Stimulated activated CD4-positive, alpha-beta T cell treated with anti-CD3 and anti-CD28 coated beads, TNF-alpha, amount 100 ng/mL, for 1 hour (primary cell): ENCODE measurements around the gene TEX44.
A peak's percentile ranks its signal among the peaks of the same experiment; 100 is the strongest.
"Not testable (repeated sequence)": the region's sequence is repeated elsewhere in the genome, so short reads cannot be mapped to it uniquely, and the experiment has no call there.

Source experiments
- DNase-seq, 3 donors: peaks; one replicate each; pipeline ENCODE4 v3.0.0-alpha.2; 2020; ENCODE audit warnings: low read depth in 3 of 3, low spot score in 1 of 3

TEX44 gene

DNA sequence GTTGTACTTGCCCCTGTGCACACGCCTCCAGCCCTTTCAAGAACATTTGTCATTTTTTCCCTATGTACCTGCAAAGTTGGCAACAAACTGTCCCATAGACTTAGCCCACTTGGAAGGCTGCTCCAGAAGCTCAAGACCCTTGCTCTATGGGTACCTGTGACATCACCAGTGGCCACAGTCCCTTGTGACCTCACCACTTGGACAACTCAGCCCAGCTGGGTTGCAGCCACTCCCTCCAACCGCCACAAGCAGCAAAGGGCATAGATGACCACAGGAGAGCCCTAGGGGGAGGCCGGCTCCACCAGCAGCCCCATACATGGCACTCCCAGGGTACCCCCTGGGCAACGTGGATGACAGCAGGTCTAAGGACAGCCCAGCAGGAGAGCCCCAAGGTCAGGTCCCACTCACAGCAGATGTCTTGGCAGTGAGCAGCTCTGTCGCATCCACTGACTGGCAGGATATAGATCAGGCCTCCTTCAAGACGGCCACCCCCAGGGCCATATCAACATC, at the start of gene TEX44:
Gene TEX44 (plus strand): TSS at position 229 of the 510 bp plus-strand sequence. CDS start 88 bp downstream, at position 317.
- DNase-seq = no peak

DNA sequence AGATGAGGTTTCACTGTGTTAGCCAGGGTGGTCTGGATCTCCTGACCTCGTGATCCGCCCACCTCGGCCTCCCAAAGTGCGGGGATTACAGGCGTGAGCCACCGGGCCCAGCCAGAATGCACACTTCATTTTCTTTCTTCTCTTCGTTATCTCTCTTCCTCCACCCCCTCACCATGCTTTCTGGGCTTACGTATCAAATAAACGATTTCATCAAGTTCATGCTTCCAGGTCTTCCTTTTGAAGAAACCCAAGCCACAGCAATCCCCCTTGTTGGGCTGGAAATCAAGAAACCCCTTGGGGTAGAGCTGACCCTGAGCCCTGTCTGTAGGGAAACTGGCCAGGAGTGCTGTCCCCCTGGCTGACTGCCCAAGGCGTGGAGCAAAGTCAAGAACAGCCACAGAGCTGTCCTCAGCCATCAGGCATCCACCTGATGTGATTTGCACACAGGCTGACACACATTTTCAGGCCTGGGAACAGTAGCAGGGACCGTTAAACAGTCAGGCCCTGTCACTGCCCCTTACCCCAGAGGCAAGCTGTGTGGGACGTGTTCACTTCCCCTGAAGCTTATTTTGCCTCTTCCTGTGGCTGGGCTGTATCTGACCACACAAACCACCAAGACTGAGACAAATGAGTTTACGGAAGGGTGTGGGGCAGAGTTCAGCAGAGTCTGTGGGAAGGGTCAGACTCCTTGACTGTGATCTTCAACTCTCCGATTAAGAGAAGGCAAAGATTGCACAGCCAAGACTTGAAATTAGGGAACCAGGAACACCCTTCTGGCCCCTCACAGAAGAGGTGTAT, 47.4 kb upstream of the TEX44 start:
- no peak for DNase-seq

DNA sequence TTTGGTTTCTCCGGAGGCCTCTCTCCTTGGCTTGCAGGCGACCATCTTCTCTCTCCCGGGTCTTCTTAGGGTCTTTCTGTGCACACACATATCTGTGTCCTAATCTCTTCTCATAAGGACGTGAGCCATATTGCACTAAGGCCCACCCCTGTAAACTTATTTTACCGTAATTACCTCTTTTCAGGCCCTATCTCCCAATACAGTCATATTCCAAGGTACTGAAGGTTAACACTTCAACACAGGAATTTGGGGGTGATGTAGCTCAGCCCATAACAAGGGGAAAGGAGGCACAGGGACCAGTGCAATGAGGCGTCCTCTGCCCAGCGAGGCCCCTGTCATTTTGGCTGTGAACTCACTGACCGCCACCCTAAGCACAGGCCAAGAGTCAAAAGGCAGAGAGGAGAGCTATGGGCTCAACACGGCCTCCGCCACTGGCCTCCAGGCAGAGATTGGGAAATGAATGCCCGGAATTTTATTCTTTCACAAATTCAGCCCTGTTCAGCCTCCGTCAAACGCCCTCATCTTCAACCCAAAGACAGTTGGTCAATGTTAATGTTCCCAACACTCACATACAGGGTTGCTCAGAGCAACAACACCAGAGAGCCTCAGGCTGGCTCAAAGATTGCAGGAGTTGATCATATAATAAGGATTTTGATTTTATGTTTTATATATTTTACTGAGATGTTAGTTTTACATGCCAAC, 46.5 kb upstream of the TEX44 start:
- no peak for DNase-seq

DNA sequence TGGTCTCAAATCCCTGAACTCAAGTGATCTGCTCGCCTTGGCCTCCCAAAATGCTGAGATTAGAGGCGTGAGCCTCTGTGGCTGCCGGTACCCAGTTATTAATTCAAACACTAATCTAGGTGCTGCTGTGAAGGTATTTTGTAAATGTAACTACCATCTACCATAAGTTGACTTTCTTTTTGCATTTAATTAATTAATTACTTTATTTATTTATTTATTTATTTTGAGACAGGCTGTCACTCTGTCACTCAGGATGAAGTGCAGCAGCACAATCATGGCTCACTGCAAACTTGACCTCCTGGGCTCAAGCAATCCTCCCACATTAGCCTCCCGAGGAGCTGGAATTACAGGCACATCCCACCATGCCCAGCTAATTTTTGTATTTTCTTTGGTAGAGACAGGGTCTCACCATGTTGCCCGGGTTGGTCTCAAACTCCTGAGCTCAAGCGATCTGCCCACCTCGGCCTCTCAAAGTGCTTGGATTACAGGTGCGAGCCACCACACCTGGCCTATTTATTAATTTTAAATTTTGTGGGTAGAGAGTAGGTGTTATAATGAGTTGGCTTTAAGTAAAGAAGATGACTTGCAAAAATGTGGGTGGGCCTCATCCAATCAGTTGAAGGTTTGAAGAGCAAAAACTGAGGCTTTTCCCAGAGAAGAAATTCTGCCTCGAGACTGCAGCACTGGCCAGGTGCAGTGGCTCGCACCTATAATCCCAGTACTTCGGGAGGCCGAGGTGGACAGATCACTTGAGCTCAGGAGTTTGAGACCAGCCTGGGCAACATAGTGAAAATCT, 45.2 kb upstream of the TEX44 start:
- DNase-seq = no peak

DNA sequence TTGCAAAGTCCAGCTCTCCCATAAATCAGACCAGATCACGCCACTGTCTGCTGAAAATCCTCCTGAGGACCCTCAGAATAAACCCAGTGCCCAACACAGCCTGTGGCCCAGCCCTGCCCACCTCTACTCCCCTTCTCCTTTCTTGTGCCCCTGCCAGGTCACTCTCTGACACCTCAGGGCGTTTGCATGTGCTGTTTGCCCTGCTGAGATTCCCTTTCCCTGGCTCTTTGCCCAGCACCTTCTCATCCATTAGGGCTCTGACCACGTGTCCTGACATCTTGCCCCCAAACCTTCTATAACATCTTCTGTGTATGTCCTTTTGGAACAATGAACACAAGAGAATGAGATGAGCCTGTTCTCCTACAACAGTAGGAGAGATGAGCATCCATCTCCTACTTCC, 43.9 kb upstream of the TEX44 start:
- DNase-seq = no peak

DNA sequence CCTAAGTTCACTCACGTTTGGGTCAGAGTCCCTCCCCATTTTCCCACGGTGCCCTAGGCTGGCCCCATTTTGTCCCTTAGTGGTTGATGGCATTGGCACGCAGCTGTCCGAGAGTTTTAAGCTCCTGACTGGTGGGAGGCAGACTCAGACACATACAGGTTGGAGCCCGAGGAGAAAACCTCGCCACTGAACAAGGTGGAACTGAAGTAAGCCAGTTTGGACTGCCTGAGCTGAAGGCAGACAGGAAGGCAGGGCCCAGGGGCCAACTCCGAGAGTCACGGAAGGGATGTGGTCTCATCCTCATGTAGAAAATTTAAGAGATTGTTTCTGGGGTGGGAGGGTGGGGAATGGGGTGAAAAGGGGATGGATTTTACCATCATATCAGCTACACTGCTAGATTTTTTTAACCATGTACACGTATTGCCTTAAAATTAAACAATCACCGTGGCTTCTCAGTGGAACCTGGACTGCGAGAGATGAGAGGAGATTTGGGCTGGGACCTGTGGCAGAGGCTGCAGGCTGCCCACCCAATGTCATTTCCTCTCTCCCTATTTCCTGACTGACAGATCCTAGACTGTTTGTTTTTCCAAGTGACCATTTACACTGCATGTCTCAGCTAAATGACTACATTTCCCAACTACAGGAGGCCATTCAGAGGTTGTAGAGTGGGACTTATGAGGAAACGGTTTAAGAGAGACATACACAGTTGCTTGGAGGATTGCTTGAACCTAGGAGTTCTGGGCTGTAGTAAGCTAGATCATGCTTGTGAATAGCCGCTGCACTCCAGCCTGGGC, 43.0 kb upstream of the TEX44 start:
- no peak for DNase-seq

DNA sequence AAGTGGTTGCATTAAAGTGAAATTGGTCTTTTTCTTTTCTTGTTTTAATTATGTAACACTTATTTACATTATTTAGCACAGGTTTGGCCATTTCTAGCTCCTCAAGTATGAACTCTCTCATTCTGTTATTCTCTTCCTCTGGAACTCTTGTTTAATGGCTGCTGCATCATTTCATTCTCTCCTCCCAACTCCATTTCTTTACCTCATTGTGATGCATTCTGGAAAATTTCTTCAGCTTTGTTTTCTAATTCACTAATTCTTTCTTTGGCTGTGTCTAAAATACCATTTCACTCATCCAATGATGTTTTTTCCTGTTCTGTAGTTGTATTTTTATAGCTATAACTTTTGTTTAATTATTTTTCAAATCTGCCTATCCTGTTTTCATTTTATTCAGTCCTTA, 39.9 kb upstream of the TEX44 start:
- no peak for DNase-seq

DNA sequence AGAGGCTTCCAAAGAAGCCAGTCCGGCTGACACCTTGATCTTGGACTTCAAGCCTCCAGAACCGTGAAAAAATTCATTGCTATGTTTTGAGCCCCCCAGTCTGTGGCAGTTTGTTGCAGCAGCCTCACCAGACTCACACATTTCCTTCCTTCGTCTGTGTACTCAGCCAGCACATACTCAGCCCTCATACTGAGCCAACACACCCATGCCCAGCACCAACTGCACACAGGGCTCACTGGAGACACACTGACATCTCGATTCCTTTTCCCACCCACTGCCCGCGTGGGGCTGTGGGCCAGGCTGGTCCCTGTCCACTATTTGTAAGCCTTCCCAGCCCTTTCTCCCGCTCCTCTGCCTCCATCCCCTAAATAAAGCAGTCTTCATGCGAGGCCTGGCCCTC, 38.3 kb upstream of the TEX44 start:
- no peak for DNase-seq

DNA sequence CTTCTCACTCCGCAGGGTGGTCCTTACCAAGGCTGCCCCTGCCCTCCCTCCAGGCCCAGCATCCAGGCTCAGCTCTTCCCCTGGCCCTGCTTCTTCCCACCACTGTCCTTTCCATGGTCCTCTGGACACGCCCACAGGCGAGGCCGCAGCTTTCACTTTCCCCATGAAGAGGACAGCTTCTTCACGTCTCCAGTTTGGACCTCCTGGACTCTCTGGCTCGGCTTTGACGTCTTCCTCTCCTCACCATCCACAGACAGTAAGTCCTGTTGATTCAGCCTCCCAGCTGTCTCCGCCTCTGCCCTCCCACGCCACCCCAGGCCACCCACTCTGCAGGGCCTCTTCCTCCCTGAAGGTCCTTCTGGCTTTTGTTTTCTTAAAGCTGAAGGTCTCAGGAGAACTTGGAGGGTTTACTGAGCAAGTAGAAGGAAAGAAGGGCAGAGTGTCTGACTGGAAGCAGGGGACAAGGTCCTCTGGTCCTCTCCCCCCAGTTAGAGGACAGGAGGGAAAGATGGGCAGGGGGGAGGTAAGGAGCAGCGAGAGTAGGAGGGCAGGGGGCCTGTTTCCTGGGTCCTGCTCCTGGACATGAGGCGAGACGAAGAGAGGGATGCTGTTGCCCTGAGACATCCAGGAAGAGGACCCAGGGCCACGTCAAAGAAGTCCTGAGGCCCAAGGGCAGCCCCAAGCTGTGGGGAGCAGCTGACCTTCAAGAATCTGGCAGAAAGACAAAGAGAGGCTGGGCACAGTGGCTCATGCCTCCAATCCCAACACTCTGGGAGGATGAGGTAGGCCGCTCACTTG, 37.7 kb upstream of the TEX44 start:
- no peak for DNase-seq

DNA sequence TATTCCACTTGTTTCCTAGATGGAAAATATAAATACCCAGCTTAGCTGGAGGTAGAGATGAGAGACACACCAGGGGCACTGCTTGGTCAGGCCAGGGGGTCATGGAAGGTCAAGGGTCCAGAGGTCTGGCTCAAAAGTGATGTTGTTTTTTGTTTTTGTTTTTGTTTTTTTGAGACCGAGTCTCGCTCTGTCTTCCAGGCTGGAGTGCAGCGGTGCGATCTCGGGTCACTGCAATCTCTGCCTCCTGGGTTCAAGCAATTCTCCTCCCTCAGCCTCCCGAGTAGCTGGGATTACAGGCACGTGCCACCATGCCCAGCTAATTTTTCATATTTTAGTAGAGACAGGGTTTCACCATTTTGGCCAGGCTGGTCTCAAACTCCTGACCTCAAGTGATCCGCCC, 36.2 kb upstream of the TEX44 start:
- not testable (repeated sequence) for DNase-seq

DNA sequence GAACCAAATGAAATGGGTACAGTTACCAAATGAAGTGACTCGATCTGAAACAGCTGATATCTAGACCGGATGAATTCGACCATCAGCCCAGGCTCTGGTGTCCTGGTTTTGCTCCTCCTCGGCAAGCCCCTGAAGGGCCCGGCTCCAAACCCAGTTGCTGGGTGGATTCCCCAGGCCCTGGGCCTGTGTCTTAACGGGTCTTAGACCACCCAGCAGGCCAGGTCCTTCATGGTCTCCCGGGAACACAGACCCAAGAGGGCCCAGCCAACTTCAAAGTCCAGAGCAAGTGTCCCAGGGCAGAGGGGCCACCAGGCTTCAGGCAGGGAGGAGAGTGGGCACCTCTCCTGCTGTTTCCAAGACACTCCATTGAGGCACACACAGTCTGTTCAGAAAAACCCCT, 35.7 kb upstream of the TEX44 start:
- DNase-seq = no peak

DNA sequence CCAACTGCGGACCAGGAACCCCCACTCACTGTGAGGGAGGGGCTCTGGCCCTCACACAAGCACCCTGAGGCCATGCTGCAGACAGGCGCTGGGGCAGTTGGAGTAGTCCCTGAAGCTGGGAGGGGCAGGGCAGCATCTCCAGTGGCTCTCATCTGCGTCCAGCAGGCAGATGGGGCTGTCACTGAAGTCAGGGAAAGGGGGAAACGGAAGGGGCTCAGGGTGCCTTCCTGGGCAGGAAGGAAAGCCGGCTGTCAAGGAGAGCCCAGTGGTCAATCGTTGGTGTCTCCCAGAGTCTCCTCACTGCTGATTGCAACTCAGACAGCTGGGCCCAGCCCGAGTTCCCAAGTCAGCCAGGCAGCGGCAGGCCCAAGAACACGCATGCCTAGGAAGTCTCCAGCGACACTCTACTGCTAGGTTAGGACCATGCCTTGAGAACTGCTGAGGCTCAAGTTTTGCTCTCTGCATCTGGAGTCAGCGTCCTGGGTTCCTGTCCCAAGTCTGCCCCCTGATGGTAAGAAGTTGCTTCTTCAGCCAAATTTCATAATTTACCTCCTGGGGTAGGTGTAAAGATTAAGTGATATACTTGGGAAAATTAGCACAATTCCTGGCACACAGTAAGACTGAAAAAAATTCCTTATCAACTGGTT, 35.0 kb upstream of the TEX44 start:
- DNase-seq = peak; percentile 8 to 26 (median 10)

DNA sequence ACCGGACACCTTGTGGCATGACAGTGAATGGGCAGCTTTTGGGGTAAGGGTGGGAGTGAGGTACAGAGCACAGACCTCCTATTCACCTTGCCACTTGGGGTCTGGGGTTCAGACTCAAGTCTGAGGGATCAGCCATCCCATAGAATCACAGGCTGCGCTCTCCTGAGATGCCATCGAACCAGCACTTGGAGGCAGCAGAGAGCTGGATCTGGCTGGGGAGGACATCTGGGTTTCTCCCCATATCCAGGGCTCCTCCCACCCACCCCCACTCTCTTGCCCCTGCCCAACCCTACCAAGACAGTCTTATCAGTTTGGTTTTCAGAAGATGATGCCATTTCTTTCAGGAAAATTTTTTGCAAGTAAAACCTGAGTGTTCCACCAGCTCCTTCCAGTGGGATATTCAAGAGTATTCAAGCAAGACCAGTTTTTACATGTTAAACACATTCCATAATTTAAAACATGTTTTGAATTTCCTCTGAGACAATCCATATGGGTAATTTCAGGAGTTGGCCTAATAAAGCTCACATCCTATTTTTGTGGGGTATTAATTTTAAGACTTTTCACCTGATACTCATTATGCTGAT, 29.2 kb upstream of the TEX44 start:
- no peak for DNase-seq

DNA sequence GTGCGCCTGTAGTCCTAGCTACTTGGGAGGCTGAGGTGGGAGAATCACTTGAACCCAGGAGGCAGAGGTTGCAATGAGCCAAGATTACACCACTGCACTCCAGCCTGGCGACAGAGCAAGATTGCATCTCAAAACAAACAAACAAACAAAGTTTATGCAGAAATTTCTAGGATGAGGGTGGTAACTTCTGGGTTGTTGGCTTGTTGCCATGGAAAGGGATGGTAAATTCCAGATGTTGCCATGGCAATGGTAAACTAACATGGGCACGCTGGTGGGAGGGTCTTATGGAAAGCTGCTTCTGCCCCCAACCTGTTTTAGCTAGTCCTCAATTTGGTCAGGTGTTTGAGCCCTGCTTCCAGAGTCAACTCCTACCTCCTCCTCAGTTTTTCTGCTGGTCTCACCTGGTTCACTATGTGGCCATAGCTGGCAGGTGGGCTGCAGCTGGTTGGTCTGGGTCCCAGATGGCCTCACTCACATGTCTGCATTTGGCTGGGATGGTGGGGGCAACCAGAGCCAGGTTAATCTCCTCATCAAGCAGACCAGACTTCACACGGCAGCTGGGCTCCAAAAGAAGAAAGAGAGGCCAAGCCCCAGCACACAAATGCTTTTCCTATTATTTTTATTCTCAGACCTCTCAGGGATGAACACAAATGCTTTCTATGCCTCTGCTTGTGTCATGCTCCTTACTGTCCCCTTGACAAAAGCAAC, 26.6 kb upstream of the TEX44 start:
- no peak for DNase-seq

DNA sequence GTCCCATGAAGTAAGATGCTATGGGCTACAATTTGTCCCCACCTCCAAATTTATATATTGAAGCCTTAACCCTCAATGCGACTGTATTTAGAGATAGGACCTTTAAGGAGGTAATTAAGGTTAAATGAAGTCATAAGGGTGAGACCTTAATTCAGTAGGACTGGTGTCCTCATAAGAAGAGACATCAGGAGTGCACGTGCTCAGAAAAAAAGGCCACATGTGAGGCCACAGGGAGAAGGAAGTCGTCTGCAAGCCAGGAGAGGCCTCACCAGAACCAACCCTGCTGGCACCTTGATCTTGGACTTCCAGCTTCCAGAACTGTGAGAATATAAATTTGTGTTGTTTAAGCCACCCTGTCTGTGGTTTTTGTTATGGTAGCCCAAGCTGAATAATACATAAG, 25.5 kb upstream of the TEX44 start:
- DNase-seq = no peak

DNA sequence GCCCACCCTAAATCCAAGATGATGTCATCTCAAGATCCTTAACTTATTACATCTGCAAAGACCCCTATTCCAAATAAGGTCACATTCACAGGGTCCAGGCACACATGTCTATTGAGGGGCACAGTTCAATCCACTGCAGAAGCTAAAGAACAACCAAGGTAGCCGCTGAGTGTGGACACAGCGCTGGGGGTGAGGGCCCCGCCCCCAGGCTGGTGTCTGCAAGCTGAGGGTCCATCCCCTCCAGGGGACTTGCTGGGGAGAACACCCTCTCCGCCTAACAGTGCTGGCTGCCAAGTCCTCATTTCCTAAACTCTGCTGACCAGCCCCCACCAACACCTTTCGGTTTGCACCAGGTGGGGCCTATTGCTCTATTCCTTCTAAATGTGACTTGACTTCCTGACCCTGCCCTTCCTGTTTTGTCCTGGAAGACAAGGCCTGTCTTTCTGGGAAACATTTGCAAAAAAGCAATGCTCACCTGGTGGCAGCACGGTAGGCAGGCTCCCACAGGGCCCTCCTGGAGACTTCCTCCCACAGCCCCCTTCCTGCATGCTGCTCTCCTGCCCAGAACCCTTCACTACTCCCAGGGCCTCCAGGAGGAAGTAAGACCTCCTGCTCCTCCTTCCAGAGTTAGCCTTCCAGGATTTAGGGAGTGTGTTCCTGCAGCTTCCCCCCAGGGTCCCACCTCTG, 24.4 kb upstream of the TEX44 start:
- no peak for DNase-seq

DNA sequence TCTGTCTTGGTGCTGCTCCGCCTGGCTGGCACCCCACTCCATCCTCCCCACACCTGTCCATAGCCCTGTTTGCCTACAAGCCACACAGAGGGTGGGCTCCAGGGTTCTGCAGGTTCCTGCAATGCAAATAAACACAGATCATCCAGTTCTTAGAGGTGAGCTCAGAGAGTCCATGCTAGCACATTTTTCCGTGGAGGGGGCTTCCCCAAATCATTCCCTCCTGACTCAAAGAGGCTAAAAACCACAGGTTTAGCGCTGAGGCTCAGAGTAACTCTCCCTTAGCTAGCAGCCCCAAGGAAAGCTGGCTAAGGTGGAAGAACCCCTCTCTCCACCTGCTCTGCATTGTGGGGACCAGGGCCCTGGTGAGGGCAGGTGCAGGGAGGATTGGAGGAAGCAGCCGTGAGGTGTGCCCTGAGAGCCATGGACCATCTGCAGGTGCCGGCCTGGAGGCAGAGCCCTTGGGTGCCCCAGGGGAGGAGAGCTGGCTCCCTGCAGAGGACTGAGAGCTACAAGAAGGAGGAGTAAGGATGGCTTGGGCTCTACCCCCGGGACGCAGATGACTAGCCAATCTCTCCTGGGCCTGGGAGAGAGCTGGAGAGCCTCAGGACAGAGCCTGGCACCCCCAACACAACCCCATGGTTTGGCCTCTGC, 23.8 kb upstream of the TEX44 start:
- no peak for DNase-seq
